GM12878 (cell line): ENCODE data around the gene MSI2. TPM values are rescaled to one million over a fixed set of nuclear protein-coding genes. Genes with fewer than 3 reads are reported as not detected.

Source experiments
- ATAC-seq: fragments of 200-7000 bp; cut with Tn5 transposase; 3 replicates; pipeline ENCODE4 v1.9.1; 2020; ENCODE audit warnings: mild to moderate bottlenecking, moderate library complexity
- BruUV-seq: library from RNA; stranded (reverse); fragments of 400-500 nt; replicated peaks from 2 replicates; lab custom pipeline; 2021; lab: Mats Ljungman, UMichigan
- CTCF ChIA-PET: fragments of 300-600 bp; sonication (Branson Sonifier 250); formaldehyde crosslinking; extraction: SDS; loops from one replicate; lab custom pipeline; 2021; ENCODE audit warnings: inconsistent platforms; lab: Yijun Ruan, JAX
- POLR2A ChIA-PET: fragments of 350-600 bp; formaldehyde crosslinking; extraction: SDS; loops from one replicate; lab custom pipeline; 2021; ENCODE audit warnings: inconsistent platforms; lab: Charles Lee
- RAD21 ChIA-PET: fragments of 300-600 bp; sonication (Branson Sonifier 250); formaldehyde crosslinking; loops from one replicate; lab custom pipeline; 2023; ENCODE audit warnings: antibody characterized with exemption; ENCODE audit not compliant: unreplicated experiment; lab: Charles Lee
- SMC1A ChIA-PET: fragments of 300-600 bp; sonication (Branson Sonifier 250); formaldehyde crosslinking; loops from one replicate; lab custom pipeline; 2023; ENCODE audit not compliant: unreplicated experiment, uncharacterized antibody; lab: Charles Lee
- DNase-seq: peaks from one replicate; pipeline ENCODE4 v3.0.0-alpha.2; 2011; ENCODE audit warnings: low read depth, low spot score
- FAIRE-seq: peaks from 3 replicates; lab custom pipeline; 2011; peaks lifted over from hg19 to GRCh38; lab: Jason Lieb, UNC
- H2AFZ ChIP-seq: 2 replicates; pipeline ENCODE4 v1.6.0; 2011; ENCODE audit warnings: low read depth, low read length, control low read depth; ENCODE audit not compliant: control insufficient read depth
- H3K27ac ChIP-seq: 2 replicates; pipeline ENCODE4 v1.5.1; 2011; ENCODE audit warnings: control low read depth; ENCODE audit not compliant: control insufficient read depth, insufficient read depth
- H3K27me3 ChIP-seq, 2 experiments: replicated peaks in 1 of 2; 2 replicates each; pipeline versions ENCODE4 v1.6.0 to v1.6.1; 2011; ENCODE audit warnings: low read length in 1 of 2; ENCODE audit not compliant: control insufficient read depth in 2 of 2, insufficient read depth in 2 of 2
- H3K36me3 ChIP-seq, 2 experiments: 2 replicates each; pipeline ENCODE4 v1.5.1; 2011; ENCODE audit warnings: low read length in 1 of 2; ENCODE audit not compliant: control insufficient read depth in 2 of 2, insufficient read depth in 2 of 2
- H3K4me1 ChIP-seq: 2 replicates; pipeline ENCODE4 v1.6.1; 2011; ENCODE audit warnings: mild to moderate bottlenecking, low read length, moderate library complexity, mixed read lengths; ENCODE audit not compliant: control insufficient read depth, insufficient read depth
- H3K4me2 ChIP-seq: 2 replicates; pipeline ENCODE4 v1.6.0; 2011; ENCODE audit warnings: control low read depth; ENCODE audit not compliant: control insufficient read depth, insufficient read depth
- H3K4me3 ChIP-seq: fragments of 200-600 bp; sonication (generic); 2 replicates; pipeline ENCODE4 v1.5.1; 2016
- H3K79me2 ChIP-seq: 2 replicates; pipeline ENCODE4 v1.6.0; 2011; ENCODE audit warnings: low read length; ENCODE audit not compliant: control insufficient read depth, insufficient read depth
- H3K9ac ChIP-seq: 2 replicates; pipeline ENCODE4 v1.8.0; 2011; ENCODE audit warnings: low read length, control low read depth, mixed read lengths; ENCODE audit not compliant: control insufficient read depth, insufficient read depth
- H3K9me3 ChIP-seq: replicated peaks from 3 replicates; pipeline ENCODE4 v1.5.1; 2011; ENCODE audit warnings: mild to moderate bottlenecking, low read length; ENCODE audit not compliant: control insufficient read depth, insufficient read depth
- H4K20me1 ChIP-seq: 2 replicates; pipeline ENCODE4 v1.6.0; 2011; ENCODE audit not compliant: control insufficient read depth, insufficient read depth
- BCL3 ChIP-seq: IDR thresholded peaks from 2 replicates; pipeline ENCODE4 v1.6.1; 2011; ENCODE audit warnings: borderline replicate concordance, low read depth, mild to moderate bottlenecking, moderate library complexity, low read length; ENCODE audit not compliant: insufficient read depth, poor library complexity, severe bottlenecking
- CBX5 ChIP-seq: sonication (generic); IDR thresholded peaks from 2 replicates; pipeline ENCODE4 v1.6.1; 2016; ENCODE audit warnings: low read depth, moderate library complexity, mild to moderate bottlenecking, inconsistent platforms
- EED ChIP-seq: sonication (generic); IDR thresholded peaks from 2 replicates; pipeline ENCODE4 v1.6.1; 2016; ENCODE audit warnings: antibody characterized with exemption, low read depth
- ETV6 ChIP-seq, 2 experiments: fragments of 450-650 bp in 1 of 2; IDR thresholded peaks in 1 of 2; conservative IDR thresholded peaks in 1 of 2; 2 replicates each; pipeline ENCODE4 v1.6.1; 2014; ENCODE audit warnings: antibody characterized with exemption in 1 of 2, borderline replicate concordance in 1 of 2, low read depth in 1 of 2, mild to moderate bottlenecking in 1 of 2, moderate library complexity in 1 of 2
- MLLT1 ChIP-seq: fragments of 450-650 bp; IDR thresholded peaks from 2 replicates; pipeline ENCODE4 v1.6.1; 2016; ENCODE audit warnings: mild to moderate bottlenecking
- MYB ChIP-seq: fragments of 150-350 bp; IDR thresholded peaks from 2 replicates; pipeline ENCODE4 v1.6.1; 2014; ENCODE audit warnings: mild to moderate bottlenecking, low read depth, low read length, borderline replicate concordance
- MYC ChIP-seq: IDR thresholded peaks from 2 replicates; pipeline ENCODE4 v1.6.1; 2011; ENCODE audit warnings: mild to moderate bottlenecking, low read length, moderate library complexity, inconsistent platforms; ENCODE audit not compliant: insufficient read depth, insufficient replicate concordance, insufficient read length, severe bottlenecking
- NBN ChIP-seq: fragments of 450-650 bp; IDR thresholded peaks from 2 replicates; pipeline ENCODE4 v1.6.1; 2016
- PBX3 ChIP-seq: IDR thresholded peaks from 2 replicates; pipeline ENCODE4 v1.6.1; 2011; ENCODE audit warnings: mild to moderate bottlenecking, low read depth, low read length, moderate library complexity; ENCODE audit not compliant: insufficient replicate concordance
- RELA ChIP-seq: fragments of 450-650 bp; IDR thresholded peaks from 2 replicates; pipeline ENCODE4 v1.8.0; 2014; ENCODE audit warnings: borderline replicate concordance; ENCODE audit not compliant: partially characterized antibody
- SIN3A ChIP-seq: IDR thresholded peaks from 2 replicates; pipeline ENCODE4 v1.6.1; 2012; ENCODE audit warnings: low read depth, low read length, improper control_type of control experiment
- SMAD1 ChIP-seq: fragments of 450-650 bp; IDR thresholded peaks from 2 replicates; pipeline ENCODE4 v1.6.1; 2018; ENCODE audit warnings: mild to moderate bottlenecking, low read depth; ENCODE audit not compliant: partially characterized antibody
- SREBF2 ChIP-seq: IDR thresholded peaks from 2 replicates; pipeline ENCODE4 v1.6.1; 2012; ENCODE audit warnings: mild to moderate bottlenecking, low read length
- SUPT20H ChIP-seq: IDR thresholded peaks from 2 replicates; pipeline ENCODE4 v1.6.1; 2011; ENCODE audit warnings: low read depth, mild to moderate bottlenecking, low read length, moderate library complexity, borderline replicate concordance; ENCODE audit not compliant: control insufficient read depth
- TCF3 ChIP-seq: IDR thresholded peaks from 2 replicates; pipeline ENCODE4 v1.6.1; 2012; ENCODE audit warnings: low read depth, mild to moderate bottlenecking, low read length, borderline replicate concordance; ENCODE audit not compliant: insufficient read depth
- WGBS: methylation state at CpG from one replicate; pipeline ENCODE4 v1.1.6; 2016; ENCODE audit warnings: low lambda C conversion rate; ENCODE audit not compliant: insufficient replicate concordance, insufficient coverage; ENCODE audit errors: missing lambda C conversion rate; 5-methylcytosine and 5-hydroxymethylcytosine counted together
- in situ Hi-C: fragments of 300-500 bp; cut with MboI; formaldehyde crosslinking; loops from 9 replicates; pipeline ENCODE4 v1.14.3; 2018; ENCODE audit warnings: mixed read lengths
- intact Hi-C: fragments of 100-400 bp; cut with micrococcal nuclease; formaldehyde crosslinking; loops from one replicate; pipeline ENCODE4 v1.14.2; 2022; ENCODE audit not compliant: unreplicated experiment
- polyA plus RNA-seq, 11 experiments: library from polyadenylated mRNA; depleted of rRNA in 4 of 11; unstranded in 6 of 11; stranded (reverse) in 5 of 11; fragments of >200 nt; fragmentation: Nextera tagmentation in 4 of 11; fragmentation: Illumina TruSeq in 1 of 11; extraction: Ambion mirVana in 4 of 11; extraction: Trizol in 1 of 11; gene quantifications; 1 replicate in 1 of 11; 2 replicates in 10 of 11; pipeline versions ENCODE4 v1.2.1 to v1.2.3, GENCODE V29; 2011 to 2016; ENCODE audit warnings: inconsistent platforms in 2 of 11, missing spikeins in 2 of 11, low read depth in 1 of 11
- total RNA-seq, 4 experiments: library from RNA; depleted of rRNA in 3 of 4; stranded (reverse); fragments of >200 nt in 3 of 4; fragmentation: Illumina TruSeq in 1 of 4; extraction: Trizol in 1 of 4; gene quantifications; 2 replicates each; pipeline versions ENCODE4 v1.2.1 to v1.2.3, GENCODE V29; 2013 to 2021

The MSI2 gene
- total and polyA plus RNA-seq, 10 of the 15 experiments (the other 5 are each of a cell fraction or from before 2014, with no cell fraction given), result 6.1 to 76.1 (median 42.0) TPM

GRCh38 chr17:57675427-57676387 is 419.4 kb downstream of the MSI2 start:
- in situ Hi-C loops, result no loop called here
- SMC1A ChIA-PET, result interaction anchor here (6.3 kb wide), 1 partner anchor 432 kb away, joined by 57 read pairs; no protein-coding TSS in a partner anchor
- Histone ChIP-seq H3K27me3 (no peaks in the 10 kb centered on the region), H3K36me3 (peaks cover 4 to 12% of the 10 kb centered on the region in 2 experiments), H2AFZ (no peak overlapping the region), H3K9ac (no peak overlapping the region), H3K9me3 (no peaks in the 10 kb centered on the region), H3K4me1 (peaks cover 4% of the 10 kb centered on the region; the same call in 1 of the 2 replicates), H3K4me3 (no peak overlapping the region), H3K27ac (no peak overlapping the region), H3K79me2 (no peaks in the 10 kb centered on the region), H3K4me2 (no peak overlapping the region), H4K20me1 (no peaks in the 10 kb centered on the region)
- intact Hi-C loops, result loop anchor here (10.0 kb wide), 2 partner anchors 221 to 541 kb away; no protein-coding TSS in a partner anchor
- 88% methylated on average over 24 of the region's 24 CpGs for WGBS
- RAD21 ChIA-PET, result no interaction called here
- DNase-seq (no peak), ATAC-seq (no peak), FAIRE-seq (no peak)
- TF ChIP-seq SMAD1 (no peak), EED (no peak), SIN3A (no peak), PBX3 (peak; percentile 61), SUPT20H (no peak), NBN (no peak), MLLT1 (no peak), RELA (no peak), TCF3 (peak; percentile 72; the same call in 1 of the 2 replicates), BCL3 (peak; percentile 93), CBX5 (no peak), MYB (no peak), ETV6 (conservative IDR thresholded peaks at IDR 0.05 in 1 of 2, IDR thresholded peaks at IDR 0.05 in 1 of 2; ENCODE audit: borderline replicate concordance in 1 of 2, low read depth in 1 of 2) (no peak), SREBF2 (no peak), MYC (no peak)
- POLR2A ChIA-PET, result interaction anchor here (0.6 kb wide), 1 partner anchor 30 kb away, joined by 5 read pairs; no protein-coding TSS in a partner anchor
- BruUV-seq, result no TSS peak
- CTCF ChIA-PET, result interaction anchor here (0.7 to 2.9 kb wide), 3 partner anchors 53 to 432 kb away, joined by 3 to 21 read pairs (median 3); no protein-coding TSS in a partner anchor
